K562 (cell line): ENCODE data around the gene MILR1. TPM values are rescaled to one million over a fixed set of nuclear protein-coding genes. Genes with fewer than 3 reads are reported as not detected.

ENCODE experiments used
- ATAC-seq: fragments of 200-7000 bp; cut with Tn5 transposase; 3 replicates; pipeline ENCODE4 v1.9.1; 2020; ENCODE audit warnings: moderate library complexity
- BruUV-seq: library from RNA; stranded (reverse); fragments of 400-500 nt; replicated peaks from 2 replicates; lab custom pipeline; 2021; lab: Mats Ljungman, UMichigan
- CTCF ChIA-PET: fragments of 300-600 bp; formaldehyde crosslinking; extraction: SDS; loops from one replicate; lab custom pipeline; 2021; ENCODE audit warnings: low intra/inter-chr PET ratio; lab: Yijun Ruan, JAX
- POLR2A ChIA-PET: fragments of 300-600, 350-650 bp; sonication (Branson Sonifier 250); formaldehyde crosslinking; extraction: SDS; loops from one replicate; lab custom pipeline; 2021; ENCODE audit warnings: antibody characterized with exemption, inconsistent platforms; lab: Yijun Ruan, JAX
- DNase-seq, 4 experiments: peaks; one replicate each; pipeline versions ENCODE4 v3.0.0 to v3.0.0-alpha.2; 2011 to 2018; ENCODE audit warnings: low spot score in 3 of 4, mixed read lengths in 3 of 4; ENCODE audit errors: extremely low read depth in 1 of 4
- FAIRE-seq: peaks from 2 replicates; lab custom pipeline; 2011; peaks lifted over from hg19 to GRCh38; lab: Jason Lieb, UNC
- H2AFZ ChIP-seq: 2 replicates; pipeline ENCODE4 v1.6.0; 2011; ENCODE audit warnings: low read depth, low read length, control low read depth, inconsistent platforms
- H3K27ac ChIP-seq: fragments of 200-600 bp; 3 replicates; pipeline ENCODE4 v1.8.0; 2011; ENCODE audit warnings: low read depth, mild to moderate bottlenecking, control low read depth, inconsistent platforms, low read length, moderate library complexity, mixed read lengths; ENCODE audit errors: extremely low read depth
- H3K27me3 ChIP-seq, 2 experiments: fragments of 300-600 bp in 1 of 2; 2 replicates in 1 of 2; 3 replicates in 1 of 2; pipeline versions ENCODE4 v1.6.0 to v1.8.0; 2011; ENCODE audit warnings: inconsistent platforms in 2 of 2, low read length in 2 of 2, mild to moderate bottlenecking in 1 of 2, mixed read lengths in 1 of 2, moderate library complexity in 1 of 2; ENCODE audit not compliant: control insufficient read depth in 2 of 2, insufficient read depth in 2 of 2
- H3K36me3 ChIP-seq: fragments of 300-600 bp; 3 replicates; pipeline ENCODE4 v1.8.0; 2011; ENCODE audit warnings: mild to moderate bottlenecking, low read length, inconsistent platforms; ENCODE audit not compliant: control insufficient read depth, insufficient read depth
- H3K4me1 ChIP-seq, 2 experiments: fragments of 200-600 bp in 1 of 2; replicated peaks in 1 of 2; 2 replicates in 1 of 2; 3 replicates in 1 of 2; pipeline versions ENCODE4 v1.5.1 to v1.8.0; 2011; ENCODE audit warnings: inconsistent platforms in 2 of 2, low read length in 2 of 2, mild to moderate bottlenecking in 1 of 2, mixed read lengths in 1 of 2, moderate library complexity in 1 of 2; ENCODE audit not compliant: control insufficient read depth in 2 of 2, insufficient read depth in 2 of 2
- H3K4me2 ChIP-seq: 2 replicates; pipeline ENCODE4 v1.6.1; 2011; ENCODE audit warnings: low read length, control low read depth, inconsistent platforms, mixed read lengths; ENCODE audit not compliant: insufficient read depth
- H3K4me3 ChIP-seq: fragments of 200-600 bp; sonication (generic), shearing (Covaris generic); 2 replicates; pipeline ENCODE4 v1.5.1; 2016; ENCODE audit warnings: control low read depth, inconsistent platforms
- H3K79me2 ChIP-seq: fragments of 200-600 bp; 3 replicates; pipeline ENCODE4 v1.8.0; 2011; ENCODE audit warnings: low read length, inconsistent platforms; ENCODE audit not compliant: control insufficient read depth, insufficient read depth
- H3K9ac ChIP-seq, 2 experiments: 2 replicates each; pipeline versions ENCODE4 v1.6.0 to v1.6.1; 2011; ENCODE audit warnings: low read depth in 2 of 2, low read length in 2 of 2, control low read depth in 1 of 2, inconsistent platforms in 1 of 2, mild to moderate bottlenecking in 1 of 2, mixed read lengths in 1 of 2; ENCODE audit not compliant: insufficient read depth in 1 of 2
- H3K9me1 ChIP-seq: one replicate; pipeline ENCODE4 v1.6.0; 2011; ENCODE audit warnings: inconsistent platforms, mild to moderate bottlenecking, low read length, moderate library complexity; ENCODE audit not compliant: control insufficient read depth, insufficient read depth
- H3K9me3 ChIP-seq: replicated peaks from 2 replicates; pipeline ENCODE4 v1.5.1; 2011; ENCODE audit warnings: low read depth, low read length, inconsistent platforms; ENCODE audit not compliant: control insufficient read depth, insufficient read depth
- H4K20me1 ChIP-seq: replicated peaks from 2 replicates; pipeline ENCODE4 v1.6.1; 2011; ENCODE audit warnings: low read length, inconsistent platforms, mixed read lengths; ENCODE audit not compliant: control insufficient read depth, insufficient read depth
- CEBPB ChIP-seq: fragments of 450-650 bp; IDR thresholded peaks from 2 replicates; pipeline ENCODE4 v1.6.1; 2016; ENCODE audit warnings: missing genetic modification characterization, missing compliant biosample characterization
- CEBPG ChIP-seq, 3 experiments: fragments of 200-800 bp in 1 of 3; sonication (Bioruptor generic) in 1 of 3; sonication (generic) in 1 of 3; formaldehyde crosslinking in 1 of 3; IDR thresholded peaks in 2 of 3; conservative IDR thresholded peaks in 1 of 3; 2 replicates each; pipeline versions ENCODE4 v1.6.1 to v1.8.0; 2016 to 2022; ENCODE audit warnings: missing compliant biosample characterization in 2 of 3, missing genetic modification characterization in 2 of 3, mild to moderate bottlenecking in 1 of 3, missing genetic modification reagents in 1 of 3
- GTF2E2 ChIP-seq: fragments of 200-800 bp; sonication (Bioruptor generic); IDR thresholded peaks from 2 replicates; pipeline ENCODE4 v1.6.1; 2016; ENCODE audit warnings: missing genetic modification characterization, missing compliant biosample characterization
- NFXL1 ChIP-seq: fragments of 450-650 bp; formaldehyde crosslinking; IDR thresholded peaks from 2 replicates; pipeline ENCODE4 v1.4.0; 2021; ENCODE audit warnings: mild to moderate bottlenecking
- RBFOX2 ChIP-seq: fragments of 200-400 bp; formaldehyde crosslinking; IDR thresholded peaks from 2 replicates; pipeline ENCODE4 v1.6.1; 2017; ENCODE audit warnings: low read depth, mild to moderate bottlenecking, low read length, moderate library complexity
- ZFX ChIP-seq: sonication (generic); formaldehyde crosslinking; IDR thresholded peaks from 2 replicates; pipeline ENCODE4 v1.8.0; 2022; ENCODE audit warnings: mild to moderate bottlenecking, missing genetic modification reagents, moderate library complexity
- ZNF589 ChIP-seq: fragments of 200-800 bp; sonication (Bioruptor generic); IDR thresholded peaks from 2 replicates; pipeline ENCODE4 v1.6.1; 2016; ENCODE audit warnings: low read depth, missing genetic modification characterization, missing compliant biosample characterization
- WGBS: fragments of 100-300 bp; shearing (Covaris generic); methylation state at CpG from one replicate; pipeline ENCODE4 v1.1.6; 2016; ENCODE audit warnings: low coverage, mixed read lengths; ENCODE audit not compliant: insufficient coverage; ENCODE audit errors: missing lambda C conversion rate; 5-methylcytosine and 5-hydroxymethylcytosine counted together
- in situ Hi-C: fragments of 300-500 bp; cut with MboI; formaldehyde crosslinking; loops from 4 replicates; pipeline ENCODE4 v1.15.0; 2018; ENCODE audit warnings: inconsistent platforms, mixed read lengths
- intact Hi-C: fragments of 100-400 bp; cut with micrococcal nuclease; formaldehyde crosslinking; loops from 2 replicates; pipeline ENCODE4 v1.14.2; 2022
- polyA plus RNA-seq, 8 experiments: library from polyadenylated mRNA; depleted of rRNA in 4 of 8; stranded (reverse) in 5 of 8; unstranded in 3 of 8; fragments of >200 nt; fragmentation: Nextera tagmentation in 2 of 8; fragmentation: Illumina TruSeq in 1 of 8; extraction: Ambion mirVana in 2 of 8; extraction: Trizol in 1 of 8; gene quantifications; 2 replicates each; pipeline versions ENCODE4 v1.2.1 to v1.2.3, GENCODE V29; 2011 to 2014; ENCODE audit warnings: inconsistent platforms in 1 of 8, missing spikeins in 1 of 8
- total RNA-seq, 7 experiments: library from RNA; depleted of rRNA in 6 of 7; stranded (reverse); fragments of >200 nt in 6 of 7; fragmentation: Illumina TruSeq in 2 of 7; extraction: Trizol in 2 of 7; gene quantifications; 2 replicates each; pipeline versions ENCODE4 v1.2.1 to v1.2.3, GENCODE V29; 2011 to 2021; ENCODE audit warnings: low replicate concordance in 1 of 7
- TF ChIP-seq, protein P1 (sequence below), 2 experiments: fragments of 450-650 bp; IDR thresholded peaks; 2 replicates each; pipeline ENCODE4 v1.6.1; 2016; ENCODE audit warnings: mild to moderate bottlenecking in 2 of 2, borderline replicate concordance in 1 of 2, low read depth in 1 of 2, moderate library complexity in 1 of 2
- TF ChIP-seq, protein P2 (sequence below), 2 experiments: IDR thresholded peaks; 2 replicates each; pipeline ENCODE4 v1.6.1; 2012; ENCODE audit warnings: improper control_type of control experiment in 2 of 2, low read depth in 2 of 2, low read length in 2 of 2, borderline replicate concordance in 1 of 2

MILR1 gene
- total and polyA plus RNA-seq, 9 of the 15 experiments (the other 6 are each of a cell fraction or from before 2014, with no cell fraction given) = 3.8 to 14.1 (median 7.1) TPM

DNA sequence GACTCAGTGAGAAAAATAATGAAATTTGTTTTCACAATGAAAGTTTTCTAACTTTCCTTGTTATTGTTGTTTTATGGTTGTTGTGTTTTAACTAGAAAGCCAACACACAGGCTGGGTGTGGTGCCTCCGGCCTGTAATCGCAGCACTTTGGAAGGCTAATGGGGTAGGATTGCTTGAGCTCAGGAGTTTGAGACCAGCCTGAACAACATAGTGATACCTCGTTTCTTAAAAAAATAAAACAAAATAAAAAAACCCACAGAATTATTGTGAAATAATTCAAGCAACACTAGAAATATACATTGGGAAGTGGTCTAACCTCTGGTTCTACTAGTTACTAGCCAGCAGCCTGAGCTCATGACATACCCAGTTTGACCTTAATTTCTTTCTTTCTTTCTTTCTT is 630 bp downstream of the MILR1 start:
- no peak for FAIRE-seq
- in situ Hi-C loops = no loop called here
- peak overlapping the region; percentile 14; the same call in 1 of the 2 replicates for H3K4me3 ChIP-seq
- TF ChIP-seq, protein P1, sequence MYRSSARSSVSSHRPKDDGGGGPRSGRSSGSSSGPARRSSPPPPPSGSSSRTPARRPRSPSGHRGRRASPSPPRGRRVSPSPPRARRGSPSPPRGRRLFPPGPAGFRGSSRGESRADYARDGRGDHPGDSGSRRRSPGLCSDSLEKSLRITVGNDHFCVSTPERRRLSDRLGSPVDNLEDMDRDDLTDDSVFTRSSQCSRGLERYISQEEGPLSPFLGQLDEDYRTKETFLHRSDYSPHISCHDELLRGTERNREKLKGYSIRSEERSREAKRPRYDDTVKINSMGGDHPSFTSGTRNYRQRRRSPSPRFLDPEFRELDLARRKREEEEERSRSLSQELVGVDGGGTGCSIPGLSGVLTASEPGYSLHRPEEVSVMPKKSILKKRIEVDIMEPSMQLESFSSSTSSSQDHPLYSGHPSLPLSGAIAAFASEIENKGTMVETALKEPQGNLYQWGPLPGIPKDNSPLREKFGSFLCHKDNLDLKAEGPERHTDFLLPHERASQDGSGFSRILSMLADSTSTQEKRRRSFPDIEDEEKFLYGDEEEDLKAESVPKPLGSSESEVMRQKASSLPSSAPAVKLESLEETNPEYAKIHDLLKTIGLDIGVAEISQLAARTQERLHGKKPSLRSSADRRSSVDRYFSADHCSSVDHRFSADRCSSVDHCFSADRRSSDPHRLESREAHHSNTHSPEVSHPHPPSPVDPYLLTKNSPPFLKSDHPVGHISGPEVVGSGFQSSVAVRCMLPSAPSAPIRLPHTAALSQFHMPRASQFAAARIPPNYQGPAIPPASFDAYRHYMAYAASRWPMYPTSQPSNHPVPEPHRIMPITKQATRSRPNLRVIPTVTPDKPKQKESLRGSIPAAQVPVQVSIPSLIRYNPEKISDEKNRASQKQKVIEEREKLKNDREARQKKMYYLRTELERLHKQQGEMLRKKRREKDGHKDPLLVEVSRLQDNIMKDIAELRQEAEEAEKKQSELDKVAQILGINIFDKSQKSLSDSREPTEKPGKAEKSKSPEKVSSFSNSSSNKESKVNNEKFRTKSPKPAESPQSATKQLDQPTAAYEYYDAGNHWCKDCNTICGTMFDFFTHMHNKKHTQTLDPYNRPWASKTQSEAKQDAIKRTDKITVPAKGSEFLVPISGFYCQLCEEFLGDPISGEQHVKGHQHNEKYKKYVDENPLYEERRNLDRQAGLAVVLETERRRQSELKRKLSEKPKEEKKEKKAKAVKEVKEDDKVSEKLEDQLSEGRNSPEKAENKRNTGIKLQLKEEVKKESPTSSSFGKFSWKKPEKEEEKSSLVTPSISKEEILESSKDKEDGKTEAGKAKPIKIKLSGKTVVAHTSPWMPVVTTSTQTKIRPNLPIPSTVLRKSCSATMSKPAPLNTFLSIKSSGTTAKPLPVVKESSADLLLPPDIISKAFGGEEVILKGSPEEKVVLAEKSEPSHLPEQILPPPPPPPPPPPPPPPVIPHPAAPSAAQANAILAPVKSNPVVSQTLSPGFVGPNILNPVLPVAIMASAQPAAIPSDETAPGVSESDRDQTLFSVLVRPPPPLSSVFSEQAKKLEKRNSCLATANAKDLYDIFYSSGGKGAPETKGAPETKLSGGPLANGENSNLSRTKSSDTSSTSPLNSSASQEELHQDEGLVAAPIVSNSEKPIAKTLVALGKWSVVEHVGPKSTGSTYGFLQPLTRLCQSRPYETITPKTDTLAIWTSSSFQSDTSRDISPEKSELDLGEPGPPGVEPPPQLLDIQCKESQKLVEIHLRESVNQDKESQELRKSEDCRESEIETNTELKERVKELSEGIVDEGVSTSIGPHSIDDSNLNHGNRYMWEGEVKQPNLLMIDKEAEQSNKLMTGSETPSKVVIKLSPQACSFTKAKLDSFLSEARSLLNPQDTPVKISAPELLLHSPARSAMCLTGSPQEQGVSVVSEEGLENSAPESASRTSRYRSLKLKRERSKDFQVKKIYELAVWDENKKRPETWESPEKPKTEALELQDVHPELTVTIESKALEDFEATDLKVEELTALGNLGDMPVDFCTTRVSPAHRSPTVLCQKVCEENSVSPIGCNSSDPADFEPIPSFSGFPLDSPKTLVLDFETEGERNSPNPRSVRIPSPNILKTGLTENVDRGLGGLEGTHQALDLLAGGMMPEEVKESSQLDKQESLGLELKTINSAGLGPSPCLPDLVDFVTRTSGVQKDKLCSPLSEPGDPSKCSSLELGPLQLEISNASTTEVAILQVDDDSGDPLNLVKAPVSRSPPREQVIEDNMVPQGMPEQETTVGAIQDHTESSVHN (IDR thresholded peaks at IDR 0.05; ENCODE audit: borderline replicate concordance in 1 of 2, low read depth in 1 of 2) = 0 out of 4 replicates have a peak, but pooled peaks of 1 of the 2 experiments have one; percentile 4
- TF ChIP-seq GTF2E2 (tag) = 0 out of 2 replicates have a peak, but pooled peaks have one; percentile 59
- peak; percentile 56; the same call in 1 of the 2 replicates for TF ChIP-seq CEBPB
- peak; percentile 41; the same call in 1 of the 2 replicates for TF ChIP-seq ZNF589 (CRISPR knock-in tag)
- no peak for TF ChIP-seq NFXL1 (CRISPR knock-in tag)
- peak; percentile 44; the same call in 1 of the 2 replicates for TF ChIP-seq ZFX (CRISPR knock-in tag)
- TF ChIP-seq RBFOX2 = peak; percentile 39; the same call in 1 of the 2 replicates
- TF ChIP-seq, protein P2, sequence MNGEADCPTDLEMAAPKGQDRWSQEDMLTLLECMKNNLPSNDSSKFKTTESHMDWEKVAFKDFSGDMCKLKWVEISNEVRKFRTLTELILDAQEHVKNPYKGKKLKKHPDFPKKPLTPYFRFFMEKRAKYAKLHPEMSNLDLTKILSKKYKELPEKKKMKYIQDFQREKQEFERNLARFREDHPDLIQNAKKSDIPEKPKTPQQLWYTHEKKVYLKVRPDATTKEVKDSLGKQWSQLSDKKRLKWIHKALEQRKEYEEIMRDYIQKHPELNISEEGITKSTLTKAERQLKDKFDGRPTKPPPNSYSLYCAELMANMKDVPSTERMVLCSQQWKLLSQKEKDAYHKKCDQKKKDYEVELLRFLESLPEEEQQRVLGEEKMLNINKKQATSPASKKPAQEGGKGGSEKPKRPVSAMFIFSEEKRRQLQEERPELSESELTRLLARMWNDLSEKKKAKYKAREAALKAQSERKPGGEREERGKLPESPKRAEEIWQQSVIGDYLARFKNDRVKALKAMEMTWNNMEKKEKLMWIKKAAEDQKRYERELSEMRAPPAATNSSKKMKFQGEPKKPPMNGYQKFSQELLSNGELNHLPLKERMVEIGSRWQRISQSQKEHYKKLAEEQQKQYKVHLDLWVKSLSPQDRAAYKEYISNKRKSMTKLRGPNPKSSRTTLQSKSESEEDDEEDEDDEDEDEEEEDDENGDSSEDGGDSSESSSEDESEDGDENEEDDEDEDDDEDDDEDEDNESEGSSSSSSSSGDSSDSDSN (IDR thresholded peaks at IDR 0.05; ENCODE audit: borderline replicate concordance in 1 of 2, low read depth in 2 of 2, low read length in 2 of 2) = no peak
- no peak for TF ChIP-seq CEBPG (CRISPR knock-in tag; IDR thresholded peaks at IDR 0.05)
- peak in 1 of 2 experiments; percentile 72; a peak in 2 of 4 replicates for TF ChIP-seq CEBPG (tag; conservative IDR thresholded peaks at IDR 0.05 in 1 of 2, IDR thresholded peaks at IDR 0.05 in 1 of 2)

More for the DNA sequence above, 630 bp downstream of the MILR1 start:
- H3K27ac ChIP-seq = peak overlapping the region; percentile 85
- H3K9me3 ChIP-seq = no peaks in the 10 kb centered on the region
- peak overlapping the region in 1 of 2 experiments; percentile 63; a peak in 2 of 4 replicates for H3K9ac ChIP-seq
- intact Hi-C loops = no loop called here
- WGBS = 12% methylated on average over 3 of the region's 3 CpGs
- ChIA-PET CTCF (interaction anchor here (0.7 kb wide), 1 partner anchor 258 kb away, joined by 3 read pairs; no protein-coding TSS in a partner anchor), POLR2A (interaction anchor here (0.9 to 1.9 kb wide), 5 partner anchors 10 to 56 kb away, joined by 4 to 11 read pairs (median 5); partner anchors contain the start of genes DDX5 and POLG2)
- peaks cover 4 to 16% of the 10 kb centered on the region in 2 experiments; a peak in 4 of 5 replicates for H3K4me1 ChIP-seq
- peak overlapping the region; percentile 90 for H2AFZ ChIP-seq
- no peaks in the 10 kb centered on the region for H3K79me2 ChIP-seq
- peak overlapping the region; percentile 61 for H3K4me2 ChIP-seq
- ATAC-seq (peak; percentile 67), DNase-seq (peak in 1 of 4 experiments; percentile 31)
- no peaks in the 10 kb centered on the region for H3K9me1 ChIP-seq
- no peaks in the 10 kb centered on the region for H4K20me1 ChIP-seq
- no peaks in the 10 kb centered on the region for H3K36me3 ChIP-seq
- H3K27me3 ChIP-seq = no peaks in the 10 kb centered on the region
- BruUV-seq = no TSS peak
